Body of pancreas (tissue), 4 donors: ENCODE results near the gene TSPEAR.

Experiments used
- CTCF ChIP-seq, 7 experiments: fragments of 450-650 bp in 4 of 7; fragments of 200-600 bp in 3 of 7; sonication (generic) in 3 of 7; IDR thresholded peaks; one replicate each; pipeline ENCODE4 v1.5.1; 2016 to 2019; ENCODE audit warnings: antibody characterized with exemption in 7 of 7
- POLR2A ChIP-seq, 3 donors: fragments of 450-650 bp; IDR thresholded peaks; one replicate each; pipeline ENCODE4 v1.6.1; 2016; ENCODE audit warnings: antibody characterized with exemption in 3 of 3, mild to moderate bottlenecking in 2 of 3

GRCh38 chr21:44477712-44478111, 233.7 kb downstream of the TSPEAR start:
- TF ChIP-seq CTCF (IDR thresholded peaks at IDR 0.05) (no peak), POLR2A (IDR thresholded peaks at IDR 0.05) (no peak)
